ENCODE data around the gene WDR19.

GRCh38 chr4:39201963-39202362 is 19.6 kb downstream of the WDR19 start:
- no peak for TF ChIP-seq CTCF (IDR thresholded peaks at IDR 0.05)
- TF ChIP-seq POLR2AphosphoS5 (IDR thresholded peaks at IDR 0.05; ENCODE audit: low read depth, low read length): no peak
- TF ChIP-seq REST (IDR thresholded peaks at IDR 0.05; ENCODE audit: insufficient read depth in 1 of 2, low read depth in 2 of 2, low read length in 1 of 2): no peak
